ENCODE data around the gene DEFB124. TPM values are rescaled to one million over a fixed set of nuclear protein-coding genes. Genes with fewer than 3 reads are reported as not detected.
"Not testable (repeated sequence)": the region's sequence is repeated elsewhere in the genome, so short reads cannot be mapped to it uniquely, and the experiment has no call there.

Gene DEFB124
- polyA plus RNA-seq, 3 donors = not detected

DNA sequence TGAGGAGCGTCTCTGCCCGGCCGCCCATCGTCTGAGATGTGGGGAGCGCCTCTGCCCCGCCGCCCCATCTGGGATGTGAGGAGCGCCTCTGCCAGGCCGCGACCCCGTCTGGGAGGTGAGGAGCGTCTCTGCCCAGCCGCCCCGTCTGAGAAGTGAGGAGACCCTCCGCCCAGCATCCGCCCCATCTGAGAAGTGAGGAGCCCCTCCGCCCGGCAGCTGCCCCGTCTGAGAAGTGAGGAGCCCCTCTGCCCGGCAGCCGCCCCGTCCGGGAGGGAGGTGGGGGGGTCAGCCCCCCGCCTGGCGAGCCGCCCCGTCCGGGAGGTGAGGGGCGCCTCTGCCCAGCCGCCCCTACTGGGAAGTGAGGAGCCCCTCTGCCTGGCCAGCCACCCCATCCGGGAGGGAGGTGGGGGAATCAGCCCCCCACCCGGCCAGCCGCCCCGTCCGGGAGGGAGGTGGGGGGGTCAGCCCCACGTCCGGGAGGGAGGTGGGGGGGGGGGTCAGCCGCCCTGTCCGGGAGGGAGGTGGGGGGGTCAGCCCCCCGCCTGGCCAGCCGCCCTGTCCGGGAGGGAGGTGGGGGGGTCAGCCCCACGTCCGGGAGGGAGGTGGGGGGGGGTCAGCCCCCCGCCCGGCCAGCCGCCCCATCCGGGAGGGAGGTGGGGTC, 47.9 kb downstream of the DEFB124 start:
- H2AFZ ChIP-seq (ENCODE audit: insufficient read depth, low read depth, low read length, poor library complexity, severe bottlenecking); H3K4me1 Mint-ChIP-seq; H3K9ac ChIP-seq (ENCODE audit: insufficient read depth, low read length, poor library complexity, severe bottlenecking); H3K9me3 ChIP-seq (replicated peaks in 1 of 2; ENCODE audit: control insufficient read depth in 1 of 2, insufficient read depth in 1 of 2, low read length in 2 of 2); H3K36me3 Mint-ChIP-seq; H3K4me1 ChIP-seq (ENCODE audit: control insufficient read depth in 1 of 2, insufficient read depth in 2 of 2, low read length in 2 of 2); H3K9me3 Mint-ChIP-seq; H3K36me3 ChIP-seq (replicated peaks in 1 of 2; ENCODE audit: control insufficient read depth in 1 of 2, insufficient read depth in 2 of 2, low read length in 2 of 2); H3K27ac Mint-ChIP-seq; intact Hi-C loops (cut with micrococcal nuclease); H3K4me3 ChIP-seq (replicated peaks in 1 of 3; ENCODE audit: low read depth in 2 of 3, low read length in 3 of 3); H3K79me2 ChIP-seq (ENCODE audit: insufficient read depth, low read length); H3K4me3 Mint-ChIP-seq; H4K20me1 ChIP-seq (ENCODE audit: insufficient read depth, low read length); H3K27me3 ChIP-seq (ENCODE audit: control insufficient read depth in 2 of 2, insufficient read depth in 2 of 2, low read length in 2 of 2); H3K27ac ChIP-seq (ENCODE audit: low read depth in 1 of 2, low read length in 2 of 2); DNase-seq; H3K4me2 ChIP-seq (replicated peaks; ENCODE audit: extremely low read depth, low read length, poor library complexity, severe bottlenecking): not testable (repeated sequence)
- peaks cover 5 to 14% (median 8%) of the 10 kb centered on the region in 3 donors for H3K27me3 Mint-ChIP-seq (ENCODE audit: low read depth in 3 of 3)
- WGBS (ENCODE audit: insufficient coverage) = 100% methylated on average over 1 of the region's 48 CpGs

DNA sequence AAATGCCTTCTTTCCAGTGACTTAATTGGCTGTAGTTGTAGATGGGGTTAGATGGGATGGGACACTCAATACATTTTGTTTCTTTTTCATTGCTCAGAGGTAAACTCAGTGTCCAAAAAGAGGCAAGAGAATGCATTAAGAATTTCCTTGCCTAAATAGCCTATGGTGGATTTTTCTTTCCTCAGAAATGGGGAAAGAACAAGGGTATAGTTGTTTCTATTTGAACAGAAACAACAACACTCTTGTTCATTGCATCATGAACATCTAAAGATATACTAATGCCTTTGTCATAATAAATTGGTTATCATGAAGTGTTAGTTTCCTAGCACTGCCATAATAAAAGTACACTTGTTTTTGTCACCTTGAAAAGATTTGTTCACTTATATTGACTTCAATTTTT, 49.1 kb downstream of the DEFB124 start:
- H2AFZ ChIP-seq (ENCODE audit: insufficient read depth, low read depth, low read length, poor library complexity, severe bottlenecking) = no peak overlapping the region
- no peaks in the 10 kb centered on the region for H3K27me3 ChIP-seq (ENCODE audit: control insufficient read depth in 2 of 2, insufficient read depth in 2 of 2, low read length in 2 of 2)
- H3K9ac ChIP-seq (ENCODE audit: insufficient read depth, low read length, poor library complexity, severe bottlenecking) = no peak overlapping the region
- H4K20me1 ChIP-seq (ENCODE audit: insufficient read depth, low read length) = no peaks in the 10 kb centered on the region
- no peaks in the 10 kb centered on the region for H3K36me3 Mint-ChIP-seq
- H3K79me2 ChIP-seq (ENCODE audit: insufficient read depth, low read length) = no peaks in the 10 kb centered on the region
- H3K9me3 Mint-ChIP-seq = peaks cover 0 to 7% (median 2%) of the 10 kb centered on the region in 7 donors
- intact Hi-C loops (cut with micrococcal nuclease) = no loop called here
- no peak overlapping the region for H3K27ac Mint-ChIP-seq
- no peaks in the 10 kb centered on the region for H3K4me1 Mint-ChIP-seq
- no peaks in the 10 kb centered on the region for H3K9me3 ChIP-seq (replicated peaks in 1 of 2; ENCODE audit: control insufficient read depth in 1 of 2, insufficient read depth in 1 of 2, low read length in 2 of 2)
- H3K4me1 ChIP-seq (ENCODE audit: control insufficient read depth in 1 of 2, insufficient read depth in 2 of 2, low read length in 2 of 2) = no peaks in the 10 kb centered on the region
- DNase-seq = no peak
- no peak overlapping the region for H3K27ac ChIP-seq (ENCODE audit: low read depth in 1 of 2, low read length in 2 of 2)
- H3K27me3 Mint-ChIP-seq (ENCODE audit: low read depth in 3 of 3) = peaks cover 7 to 13% (median 8%) of the 10 kb centered on the region in 3 donors
- H3K36me3 ChIP-seq (replicated peaks in 1 of 2; ENCODE audit: control insufficient read depth in 1 of 2, insufficient read depth in 2 of 2, low read length in 2 of 2) = no peaks in the 10 kb centered on the region
- H3K4me3 Mint-ChIP-seq = no peak overlapping the region
- TF ChIP-seq, protein P1, sequence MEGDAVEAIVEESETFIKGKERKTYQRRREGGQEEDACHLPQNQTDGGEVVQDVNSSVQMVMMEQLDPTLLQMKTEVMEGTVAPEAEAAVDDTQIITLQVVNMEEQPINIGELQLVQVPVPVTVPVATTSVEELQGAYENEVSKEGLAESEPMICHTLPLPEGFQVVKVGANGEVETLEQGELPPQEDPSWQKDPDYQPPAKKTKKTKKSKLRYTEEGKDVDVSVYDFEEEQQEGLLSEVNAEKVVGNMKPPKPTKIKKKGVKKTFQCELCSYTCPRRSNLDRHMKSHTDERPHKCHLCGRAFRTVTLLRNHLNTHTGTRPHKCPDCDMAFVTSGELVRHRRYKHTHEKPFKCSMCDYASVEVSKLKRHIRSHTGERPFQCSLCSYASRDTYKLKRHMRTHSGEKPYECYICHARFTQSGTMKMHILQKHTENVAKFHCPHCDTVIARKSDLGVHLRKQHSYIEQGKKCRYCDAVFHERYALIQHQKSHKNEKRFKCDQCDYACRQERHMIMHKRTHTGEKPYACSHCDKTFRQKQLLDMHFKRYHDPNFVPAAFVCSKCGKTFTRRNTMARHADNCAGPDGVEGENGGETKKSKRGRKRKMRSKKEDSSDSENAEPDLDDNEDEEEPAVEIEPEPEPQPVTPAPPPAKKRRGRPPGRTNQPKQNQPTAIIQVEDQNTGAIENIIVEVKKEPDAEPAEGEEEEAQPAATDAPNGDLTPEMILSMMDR (IDR thresholded peaks at IDR 0.05) = no peak
- no peak overlapping the region for H3K4me3 ChIP-seq (replicated peaks in 1 of 3; ENCODE audit: low read depth in 2 of 3, low read length in 3 of 3)
- no peak overlapping the region for H3K4me2 ChIP-seq (replicated peaks; ENCODE audit: extremely low read depth, low read length, poor library complexity, severe bottlenecking)
